Keratinocyte (primary cell): Measurements from ENCODE around the gene RASGRP3. TPM values are rescaled to one million over a fixed set of nuclear protein-coding genes. Genes with fewer than 3 reads are reported as not detected.

Experiments used
- DNase-seq: peaks from one replicate; pipeline ENCODE4 v3.0.0-alpha.2; 2011; ENCODE audit warnings: low read depth, missing footprints, low spot score
- FAIRE-seq: peaks from 2 replicates; lab custom pipeline; 2011; peaks lifted over from hg19 to GRCh38; lab: Jason Lieb, UNC
- H2AFZ ChIP-seq: 2 replicates; pipeline ENCODE4 v1.6.0; 2012; ENCODE audit warnings: low read length, control low read depth, inconsistent platforms; ENCODE audit not compliant: control insufficient read depth
- H3K27ac ChIP-seq: 2 replicates; pipeline ENCODE4 v1.5.1; 2011; ENCODE audit warnings: low read length; ENCODE audit not compliant: control insufficient read depth, insufficient read depth
- H3K27me3 ChIP-seq: 3 replicates; pipeline ENCODE4 v1.6.0; 2011; ENCODE audit warnings: low read length; ENCODE audit not compliant: control insufficient read depth, insufficient read depth; ENCODE audit errors: extremely low read depth
- H3K36me3 ChIP-seq, 2 experiments: 2 replicates in 1 of 2; 3 replicates in 1 of 2; pipeline ENCODE4 v1.5.1; 2011; ENCODE audit warnings: low read length in 2 of 2, mild to moderate bottlenecking in 1 of 2; ENCODE audit not compliant: control insufficient read depth in 2 of 2, insufficient read depth in 2 of 2; ENCODE audit errors: extremely low read depth in 1 of 2
- H3K4me1 ChIP-seq: 3 replicates; pipeline ENCODE4 v1.5.1; 2011; ENCODE audit warnings: low read length; ENCODE audit not compliant: control insufficient read depth, insufficient read depth; ENCODE audit errors: extremely low read depth
- H3K4me2 ChIP-seq: 3 replicates; pipeline ENCODE4 v1.6.0; 2011; ENCODE audit warnings: low read depth, low read length; ENCODE audit not compliant: control insufficient read depth, insufficient read depth; ENCODE audit errors: extremely low read depth
- H3K4me3 ChIP-seq, 3 experiments: fragments of 200-600 bp in 1 of 3; sonication (generic) in 1 of 3; 2 replicates in 2 of 3; 3 replicates in 1 of 3; pipeline ENCODE4 v1.5.1; 2011 to 2016; ENCODE audit warnings: low read length in 3 of 3, mild to moderate bottlenecking in 3 of 3, control low read depth in 2 of 3, inconsistent platforms in 1 of 3, low read depth in 1 of 3, mixed read lengths in 1 of 3, mixed run types in 1 of 3, moderate library complexity in 1 of 3; ENCODE audit not compliant: control insufficient read depth in 2 of 3, insufficient read depth in 2 of 3; ENCODE audit errors: extremely low read depth in 1 of 3
- H3K79me2 ChIP-seq: 2 replicates; pipeline ENCODE4 v1.6.0; 2012; ENCODE audit warnings: low read length; ENCODE audit not compliant: control insufficient read depth, insufficient read depth
- H3K9ac ChIP-seq: 3 replicates; pipeline ENCODE4 v1.6.0; 2011; ENCODE audit warnings: low read length; ENCODE audit not compliant: control insufficient read depth, insufficient read depth; ENCODE audit errors: extremely low read depth
- H3K9me1 ChIP-seq: 3 replicates; pipeline ENCODE4 v1.6.0; 2011; ENCODE audit warnings: low read length; ENCODE audit not compliant: control insufficient read depth, insufficient read depth; ENCODE audit errors: extremely low read depth
- H3K9me3 ChIP-seq: 2 replicates; pipeline ENCODE4 v1.5.1; 2012; ENCODE audit warnings: low read depth, low read length; ENCODE audit not compliant: control insufficient read depth
- H4K20me1 ChIP-seq: 3 replicates; pipeline ENCODE4 v1.6.0; 2011; ENCODE audit warnings: low read length; ENCODE audit not compliant: control insufficient read depth, insufficient read depth; ENCODE audit errors: extremely low read depth
- EZH2 ChIP-seq: IDR thresholded peaks from one replicate; pipeline ENCODE4 v1.6.1; 2012; ENCODE audit warnings: inconsistent platforms, mild to moderate bottlenecking, low read length, moderate library complexity
- dilution Hi-C: fragments of 300-500 bp; cut with MboI; formaldehyde crosslinking; loops from one replicate; pipeline ENCODE4 v1.7.0; 2020; ENCODE audit warnings: low sequenced_read_pairs; ENCODE audit not compliant: extremely low pct_ligation_motif_present
- polyA plus RNA-seq, 5 experiments: library from polyadenylated mRNA; depleted of rRNA in 3 of 5; stranded (reverse) in 3 of 5; stranded (forward) in 1 of 5; unstranded in 1 of 5; fragments of >200 nt; gene quantifications; 1 replicate in 1 of 5; 2 replicates in 3 of 5; 3 replicates in 1 of 5; pipeline versions ENCODE4 v1.2.1 to v1.2.3, GENCODE V29; 2011 to 2012; ENCODE audit warnings: missing spikeins in 2 of 5, low read depth in 1 of 5, low replicate concordance in 1 of 5
- TF ChIP-seq, protein P1 (sequence below), 3 experiments: IDR thresholded peaks in 1 of 3; conservative IDR thresholded peaks in 1 of 3; optimal IDR thresholded peaks in 1 of 3; 2 replicates in 2 of 3; 3 replicates in 1 of 3; pipeline versions ENCODE3 to v1.5.1; 2011; ENCODE audit warnings: low read length in 3 of 3, mild to moderate bottlenecking in 3 of 3, moderate library complexity in 2 of 3, control low read depth in 1 of 3, inconsistent platforms in 1 of 3; ENCODE audit not compliant: insufficient read depth in 2 of 3; ENCODE audit errors: extremely low read depth in 1 of 3

Gene RASGRP3
- polyA plus RNA-seq, 1 donor (not counting 4 experiments of a cell fraction or from before 2014, with no cell fraction given) = 0.56 TPM

DNA sequence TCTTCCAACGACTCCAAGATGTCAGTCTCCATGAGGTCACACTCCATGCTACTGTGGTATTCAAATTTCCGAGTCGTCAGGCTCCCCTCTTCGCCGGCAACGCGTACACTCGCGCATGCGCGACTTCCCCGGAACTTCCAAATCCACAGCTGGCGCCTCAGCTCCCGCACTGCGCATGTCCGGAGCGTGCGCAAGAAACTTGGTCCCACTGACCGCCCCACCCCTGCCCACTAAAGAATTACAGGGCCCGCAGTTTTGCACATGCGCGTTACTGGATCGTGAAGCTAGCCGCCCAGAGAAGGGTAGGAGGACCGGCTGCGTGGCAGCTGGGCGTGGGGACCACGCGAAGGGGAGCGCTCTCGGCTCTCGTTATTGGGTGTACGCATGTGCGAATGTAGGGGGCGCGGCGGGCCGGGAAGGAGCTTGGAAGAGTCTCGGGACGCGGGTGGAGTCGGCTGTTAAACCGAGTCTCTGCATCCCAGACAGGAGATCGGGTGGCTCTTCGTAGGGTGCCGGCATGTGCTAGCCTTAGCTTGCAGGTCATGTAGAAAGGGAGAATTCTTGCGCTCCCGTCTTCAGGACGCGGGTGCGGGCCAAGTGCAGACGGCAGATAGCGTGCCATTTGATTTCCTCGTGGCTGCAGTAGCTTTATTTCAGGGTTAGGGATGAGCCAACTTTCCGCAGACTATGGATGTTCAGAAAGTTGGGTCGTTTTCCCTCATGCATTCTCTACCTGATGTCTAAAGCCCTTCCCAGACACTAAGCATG lies 122.9 kb downstream of the RASGRP3 start, which contains the start of gene FAM98A:
Gene FAM98A (minus strand): TSS at position 125 of the 768 bp plus-strand sequence. CDS start 78 bp downstream, at position 47.
- Histone ChIP-seq H4K20me1 (no peaks in the 10 kb centered on the region), H3K9me3 (no peaks in the 10 kb centered on the region), H3K27me3 (no peaks in the 10 kb centered on the region), H3K27ac (peak within 1 kb of the TSS; percentile 86), H3K36me3 (peaks cover 0 to 4% of the 10 kb centered on the region in 2 experiments), H3K4me2 (peak within 1 kb of the TSS; percentile 91), H3K4me3 (peak within 1 kb of the TSS; percentile 77 to 93 (median 86)), H3K79me2 (peaks cover 42% of the 10 kb centered on the region), H3K4me1 (peaks cover 4% of the 10 kb centered on the region), H3K9me1 (no peaks in the 10 kb centered on the region), H2AFZ (peak within 1 kb of the TSS; percentile 98), H3K9ac (peak within 1 kb of the TSS; percentile 90)
- DNase-seq (peak; percentile 94), FAIRE-seq (no peak)
- TF ChIP-seq, protein P1, sequence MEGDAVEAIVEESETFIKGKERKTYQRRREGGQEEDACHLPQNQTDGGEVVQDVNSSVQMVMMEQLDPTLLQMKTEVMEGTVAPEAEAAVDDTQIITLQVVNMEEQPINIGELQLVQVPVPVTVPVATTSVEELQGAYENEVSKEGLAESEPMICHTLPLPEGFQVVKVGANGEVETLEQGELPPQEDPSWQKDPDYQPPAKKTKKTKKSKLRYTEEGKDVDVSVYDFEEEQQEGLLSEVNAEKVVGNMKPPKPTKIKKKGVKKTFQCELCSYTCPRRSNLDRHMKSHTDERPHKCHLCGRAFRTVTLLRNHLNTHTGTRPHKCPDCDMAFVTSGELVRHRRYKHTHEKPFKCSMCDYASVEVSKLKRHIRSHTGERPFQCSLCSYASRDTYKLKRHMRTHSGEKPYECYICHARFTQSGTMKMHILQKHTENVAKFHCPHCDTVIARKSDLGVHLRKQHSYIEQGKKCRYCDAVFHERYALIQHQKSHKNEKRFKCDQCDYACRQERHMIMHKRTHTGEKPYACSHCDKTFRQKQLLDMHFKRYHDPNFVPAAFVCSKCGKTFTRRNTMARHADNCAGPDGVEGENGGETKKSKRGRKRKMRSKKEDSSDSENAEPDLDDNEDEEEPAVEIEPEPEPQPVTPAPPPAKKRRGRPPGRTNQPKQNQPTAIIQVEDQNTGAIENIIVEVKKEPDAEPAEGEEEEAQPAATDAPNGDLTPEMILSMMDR (optimal IDR thresholded peaks at IDR 0.05 in 1 of 3, IDR thresholded peaks at IDR 0.05 in 1 of 3, conservative IDR thresholded peaks at IDR 0.05 in 1 of 3; ENCODE audit: extremely low read depth in 1 of 3, insufficient read depth in 2 of 3, low read length in 3 of 3) = peak in 1 of 3 experiments; percentile 11
- TF ChIP-seq EZH2 = no peak
- dilution Hi-C loops = no loop called here

DNA sequence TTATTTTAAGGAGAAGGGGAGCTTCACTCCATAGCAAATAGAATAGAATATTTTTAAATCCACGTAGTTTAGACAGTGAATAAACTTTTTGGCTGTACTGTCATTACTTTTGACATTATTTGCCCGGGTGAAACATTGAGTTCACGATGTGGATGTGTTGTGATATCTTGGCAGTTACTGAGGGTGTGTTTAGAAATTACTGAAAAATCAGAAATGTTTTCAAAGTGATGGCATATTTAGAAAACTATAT lies 123.4 kb downstream of the RASGRP3 start:
- FAIRE-seq = no peak
- Histone ChIP-seq H4K20me1 (no peaks in the 10 kb centered on the region), H3K36me3 (peaks cover 0 to 4% of the 10 kb centered on the region in 2 experiments), H3K27ac (peak overlapping the region; percentile 86), H3K9ac (peak overlapping the region; percentile 90), H3K9me3 (no peaks in the 10 kb centered on the region), H3K9me1 (no peaks in the 10 kb centered on the region), H2AFZ (peak overlapping the region; percentile 97), H3K4me3 (peak overlapping the region; percentile 77 to 93 (median 86)), H3K79me2 (peaks cover 39% of the 10 kb centered on the region), H3K27me3 (no peaks in the 10 kb centered on the region), H3K4me1 (peaks cover 4% of the 10 kb centered on the region), H3K4me2 (peak overlapping the region; percentile 91)
- TF ChIP-seq EZH2 = no peak
- TF ChIP-seq, protein P1 (optimal IDR thresholded peaks at IDR 0.05 in 1 of 3, IDR thresholded peaks at IDR 0.05 in 1 of 3, conservative IDR thresholded peaks at IDR 0.05 in 1 of 3; ENCODE audit: extremely low read depth in 1 of 3, insufficient read depth in 2 of 3, low read length in 3 of 3) = no peak
- dilution Hi-C loops = no loop called here
- DNase-seq = no peak
